LHCN-M2 (cell line): ENCODE results near the gene USP6NL. TPM values are rescaled to one million over a fixed set of nuclear protein-coding genes. Genes with fewer than 3 reads are reported as not detected.
A peak's percentile ranks its signal among the peaks of the same experiment; 100 is the strongest.

Experiments used
- DNase-seq: peaks from one replicate; pipeline ENCODE4 v3.0.0-alpha.2; 2012; ENCODE audit warnings: low read depth
- total RNA-seq: library from RNA; depleted of rRNA; stranded (reverse); fragments of >200 nt; gene quantifications from 2 replicates; pipeline ENCODE4 v1.2.3, GENCODE V29; 2014

Gene USP6NL
- total RNA-seq, 1 experiment from 2014 or later, result 11.4 TPM

DNA sequence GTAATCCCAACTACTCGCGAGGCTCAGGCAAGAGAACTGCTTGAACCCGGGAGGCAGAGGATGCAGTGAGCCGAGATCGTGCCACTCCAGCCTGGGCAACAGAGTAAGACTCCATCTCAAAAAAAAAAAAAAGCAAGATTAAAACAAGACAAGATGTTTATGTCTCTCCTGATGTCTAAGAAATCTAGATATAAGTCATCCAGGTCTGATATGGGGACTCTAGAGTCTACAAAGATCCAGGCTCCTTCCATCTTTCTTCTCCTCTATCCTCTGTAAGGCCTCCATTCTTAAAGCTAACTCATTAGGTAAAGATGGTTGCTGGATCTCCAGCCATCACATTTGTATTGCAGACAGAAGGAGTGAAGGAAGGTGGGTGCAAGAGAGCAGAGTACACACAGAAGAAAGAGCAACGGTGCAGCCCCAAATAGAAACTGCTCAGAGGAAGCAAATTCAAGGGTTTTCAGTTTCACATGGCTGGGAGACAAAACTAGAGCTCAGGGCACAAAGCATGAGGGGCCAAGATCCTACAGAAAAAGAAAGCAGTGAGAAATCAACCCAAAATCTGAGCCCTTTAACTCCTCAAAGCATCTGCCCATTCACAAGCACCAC lies 57.6 kb downstream of the USP6NL start:
- DNase-seq, result no peak

DNA sequence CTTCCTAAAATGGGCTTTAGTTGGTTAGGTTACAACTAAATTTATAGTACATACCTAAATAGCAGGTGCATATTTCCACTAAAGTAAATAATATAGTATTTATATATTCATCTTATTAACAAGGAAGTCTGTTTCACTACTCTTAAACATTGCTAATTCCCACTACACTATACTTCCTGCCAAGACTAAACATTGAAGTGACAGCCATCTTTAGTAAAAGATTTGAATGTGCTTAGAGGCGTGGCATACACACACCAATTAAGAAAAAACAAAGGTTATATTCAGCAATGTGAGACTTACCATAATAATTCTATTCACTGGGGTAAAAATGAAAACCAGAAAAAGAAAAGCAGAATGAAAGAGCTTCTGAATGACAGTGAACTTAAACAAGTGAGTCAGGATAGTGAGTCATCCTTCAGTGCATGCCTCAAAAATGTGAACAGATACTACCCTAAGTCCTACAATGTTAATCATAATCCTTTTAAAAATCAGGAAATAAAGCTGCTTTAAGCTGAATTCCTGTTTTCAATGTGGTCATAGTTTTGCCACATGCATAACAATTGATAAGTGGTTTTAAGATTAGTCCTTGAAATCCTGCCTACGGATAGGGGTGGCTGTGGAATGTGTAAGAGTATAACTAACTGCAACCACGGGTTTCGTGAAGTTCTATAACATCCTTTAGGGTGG lies 59.4 kb downstream of the USP6NL start:
- DNase-seq, result peak; percentile 87

DNA sequence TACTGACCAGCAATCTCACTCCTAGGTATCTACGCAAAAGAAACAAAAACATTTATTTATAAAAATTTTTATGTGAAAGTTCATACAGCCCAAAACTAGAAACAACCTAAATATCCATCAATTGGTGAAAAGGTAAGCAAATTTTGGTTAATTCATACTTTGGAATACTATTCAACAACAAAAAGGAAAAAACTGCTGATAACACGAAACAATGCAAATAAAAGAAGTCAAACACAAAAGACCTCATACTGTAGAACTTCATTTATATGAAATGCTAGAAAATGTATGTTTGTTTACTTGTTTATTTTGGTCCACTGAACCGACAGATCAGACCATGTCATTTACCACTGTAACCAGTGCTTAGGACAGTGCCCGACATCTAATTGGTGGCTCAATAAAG lies 60.3 kb downstream of the USP6NL start:
- no peak for DNase-seq

DNA sequence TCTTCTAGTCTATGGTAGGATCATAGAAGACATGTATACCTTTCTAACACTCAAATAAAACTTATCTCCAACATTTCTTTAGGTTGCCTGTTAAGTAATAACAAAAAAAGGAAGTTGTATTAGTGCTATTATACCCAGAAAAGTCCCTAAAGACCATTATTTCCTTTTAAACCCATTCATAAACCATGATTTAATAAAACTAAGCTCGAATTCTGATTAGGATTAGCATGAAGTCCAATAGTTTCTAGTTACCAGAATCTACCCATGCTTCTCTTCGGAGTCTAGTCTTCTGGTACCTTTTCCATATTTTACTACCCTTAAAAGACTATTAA lies 62.7 kb downstream of the USP6NL start:
- no peak for DNase-seq

DNA sequence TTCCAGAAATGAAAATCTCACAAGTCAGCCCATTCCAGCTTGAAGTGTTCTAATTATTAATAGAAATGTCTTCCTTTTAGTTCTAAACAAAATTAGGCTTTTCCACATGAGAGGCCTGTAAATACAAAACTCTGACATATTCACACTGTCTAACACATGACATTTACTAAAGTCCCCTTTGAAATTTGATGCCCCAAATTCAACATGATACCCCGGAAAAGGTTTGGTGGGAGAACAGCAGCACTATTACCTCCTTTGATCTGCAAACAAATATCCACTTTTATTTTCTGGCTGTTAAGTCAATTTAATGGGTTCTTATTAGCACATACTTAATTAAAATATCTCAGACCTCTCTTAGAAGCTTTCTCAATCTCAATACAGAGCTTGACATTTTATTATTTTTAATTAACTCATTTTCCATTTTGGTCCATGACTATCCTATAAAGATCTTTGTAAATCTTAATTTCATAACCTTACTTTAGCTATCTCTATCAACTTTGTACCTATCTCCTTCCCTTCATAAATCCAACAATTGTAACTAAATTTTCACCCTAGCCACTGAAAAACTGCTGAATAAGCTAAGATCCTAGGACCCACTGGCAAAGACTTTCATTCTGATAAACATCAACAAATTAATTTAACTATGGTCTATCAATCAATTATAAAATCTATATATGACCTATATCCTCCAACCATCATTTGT lies 63.2 kb downstream of the USP6NL start:
- DNase-seq, result no peak

DNA sequence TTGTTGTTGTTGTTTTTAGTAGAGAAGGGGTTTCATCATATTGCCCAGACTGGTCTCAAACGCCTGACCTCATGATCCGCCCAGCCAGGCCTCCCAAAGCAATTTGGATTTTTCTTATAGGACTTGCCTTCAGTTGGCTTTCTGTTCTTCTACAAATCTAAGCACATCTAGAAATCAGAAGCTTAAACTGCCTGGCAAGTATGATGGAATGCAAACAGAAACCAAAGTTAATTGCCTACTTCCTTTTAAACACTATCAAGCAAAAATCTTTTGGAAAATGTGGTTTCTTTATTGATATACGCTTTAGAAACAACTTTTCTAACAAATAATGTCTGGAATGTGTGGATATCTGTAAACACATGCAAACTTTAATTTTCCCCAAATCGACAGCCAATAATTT lies 64.9 kb downstream of the USP6NL start:
- DNase-seq, result no peak

DNA sequence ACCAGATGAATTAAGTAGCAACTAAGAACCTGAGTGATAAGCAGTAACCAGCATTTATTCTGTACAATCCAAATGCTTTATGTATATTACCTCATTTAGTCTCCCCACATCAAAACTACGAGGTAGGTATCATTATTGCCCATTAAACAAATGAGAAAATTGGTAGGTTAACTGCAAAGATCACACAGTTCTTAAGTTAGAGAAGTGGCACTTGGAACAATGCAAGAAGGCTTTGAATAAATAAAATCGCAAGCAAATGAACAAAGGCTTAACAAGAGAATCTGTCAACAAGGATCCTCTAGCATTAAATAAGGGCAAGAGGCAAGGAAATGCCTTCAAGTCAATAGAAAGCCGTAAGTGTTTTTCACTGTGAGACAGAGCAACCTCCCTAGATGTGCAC lies 70.2 kb downstream of the USP6NL start:
- no peak for DNase-seq

DNA sequence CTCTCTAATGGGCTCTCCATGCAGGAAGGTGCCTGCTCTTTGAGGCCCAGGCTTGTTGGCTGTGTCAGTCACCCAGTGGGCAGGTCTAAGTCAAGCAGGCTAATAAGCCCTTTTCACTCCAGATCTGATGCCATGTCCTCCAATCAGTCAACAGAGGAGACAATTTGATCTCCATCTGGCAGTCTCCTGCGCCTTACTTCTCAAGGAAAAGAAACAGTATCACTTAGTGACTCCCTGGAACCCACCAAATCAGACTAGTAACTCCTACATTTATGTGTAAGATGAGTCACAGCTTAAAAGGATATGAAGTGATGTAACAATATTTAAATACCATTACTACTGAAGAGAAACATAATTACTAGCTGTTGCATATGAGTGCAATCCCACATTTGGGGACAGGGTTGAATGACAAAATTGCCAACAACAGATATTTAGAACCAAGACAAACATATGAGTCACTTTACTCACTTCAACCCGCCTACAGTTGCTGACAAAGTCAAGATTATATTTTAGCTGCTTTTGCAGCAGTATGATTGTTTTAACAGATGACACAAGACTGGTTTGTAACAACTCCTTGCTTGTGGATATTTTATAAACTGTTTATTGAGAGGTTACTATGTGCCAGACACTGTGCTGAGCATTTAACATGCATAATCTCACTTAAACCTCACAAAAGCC lies 72.1 kb downstream of the USP6NL start:
- DNase-seq, result peak; percentile 69

DNA sequence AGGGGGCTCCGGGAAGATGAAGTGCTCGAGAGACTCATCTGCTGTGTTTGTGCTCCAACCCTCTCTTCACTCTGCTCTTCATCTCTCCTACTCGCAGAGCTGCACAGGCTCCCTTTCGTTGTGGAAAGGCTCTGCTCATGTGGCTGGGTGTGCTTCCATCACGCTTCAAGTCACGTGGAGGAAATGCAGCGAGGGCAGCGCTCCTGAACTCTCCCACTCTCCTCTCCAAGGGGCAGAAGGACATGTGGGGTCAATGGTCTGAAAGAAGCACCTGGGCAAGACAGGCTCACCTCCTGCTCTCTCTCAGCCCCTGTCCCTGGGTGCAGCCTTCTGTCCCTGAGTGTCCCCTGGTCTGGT lies 72.6 kb downstream of the USP6NL start:
- no peak for DNase-seq

DNA sequence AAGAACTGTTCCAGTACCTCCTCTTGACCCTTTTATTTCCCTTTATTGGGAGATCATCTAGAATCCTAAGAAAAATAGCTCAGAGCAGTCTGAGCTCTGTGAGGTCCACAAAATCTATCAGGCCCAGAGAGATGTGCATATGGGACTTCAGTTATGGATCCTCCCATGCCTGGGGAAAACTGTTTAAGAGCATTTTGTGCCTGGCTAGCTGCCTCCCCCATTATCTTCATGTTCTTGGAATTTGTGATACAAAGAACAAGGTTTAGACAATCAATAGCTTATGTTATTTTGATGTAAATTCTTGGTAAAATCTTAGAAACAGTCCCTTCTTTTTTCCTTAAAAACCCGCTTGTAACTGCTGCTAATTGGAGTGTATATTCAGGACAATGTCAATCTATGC lies 75.2 kb downstream of the USP6NL start:
- DNase-seq, result no peak

DNA sequence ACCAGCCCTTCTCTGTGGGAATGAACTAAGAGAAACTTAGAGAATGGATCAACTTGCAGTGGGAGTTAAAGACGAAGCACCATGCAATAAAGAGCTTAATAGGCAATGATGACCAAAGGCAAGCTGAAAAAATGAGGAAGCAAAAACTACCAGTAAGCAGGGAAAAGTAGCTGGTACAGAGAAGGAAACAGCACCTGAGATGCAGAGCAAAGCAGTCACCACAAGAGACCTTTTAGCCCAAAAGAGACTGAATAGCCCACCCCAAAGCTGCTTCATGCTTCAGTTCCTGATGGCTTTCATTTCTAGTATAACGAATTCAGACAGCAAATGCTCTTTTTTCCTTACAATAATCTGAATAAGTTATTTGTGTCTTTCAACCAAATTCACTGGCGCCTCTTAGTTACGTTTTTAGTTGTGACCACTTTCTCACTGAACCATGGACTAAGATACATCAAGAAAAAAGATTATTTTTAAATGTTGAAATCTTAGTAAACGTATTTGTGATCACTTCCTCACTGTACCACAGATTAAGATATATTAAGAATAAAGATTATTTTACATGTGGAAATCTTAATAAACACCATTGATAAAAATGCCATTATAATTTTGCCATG lies 76.0 kb downstream of the USP6NL start:
- no peak for DNase-seq

DNA sequence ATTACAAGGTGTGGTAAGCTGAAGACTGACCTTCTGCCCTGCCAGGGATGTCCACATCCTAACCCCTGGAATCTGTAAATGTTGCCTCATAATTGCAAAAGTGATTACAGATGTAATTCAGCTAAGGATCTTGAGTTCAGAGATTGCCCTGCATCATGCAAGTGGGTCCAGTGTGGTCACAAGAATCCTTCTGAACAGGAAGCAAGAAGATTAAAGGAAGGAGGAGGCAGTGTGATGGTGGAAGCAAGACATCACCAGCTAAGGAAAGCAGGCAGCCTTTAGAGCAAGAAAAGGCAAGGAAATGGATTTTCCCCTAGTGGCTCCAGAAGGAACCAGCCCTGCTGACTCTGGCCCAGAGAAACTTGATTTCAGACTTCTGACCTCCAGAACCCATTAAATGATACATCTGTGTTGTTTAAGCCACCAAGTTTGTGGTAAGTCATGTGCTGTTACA lies 78.1 kb downstream of the USP6NL start:
- peak; percentile 18 for DNase-seq

DNA sequence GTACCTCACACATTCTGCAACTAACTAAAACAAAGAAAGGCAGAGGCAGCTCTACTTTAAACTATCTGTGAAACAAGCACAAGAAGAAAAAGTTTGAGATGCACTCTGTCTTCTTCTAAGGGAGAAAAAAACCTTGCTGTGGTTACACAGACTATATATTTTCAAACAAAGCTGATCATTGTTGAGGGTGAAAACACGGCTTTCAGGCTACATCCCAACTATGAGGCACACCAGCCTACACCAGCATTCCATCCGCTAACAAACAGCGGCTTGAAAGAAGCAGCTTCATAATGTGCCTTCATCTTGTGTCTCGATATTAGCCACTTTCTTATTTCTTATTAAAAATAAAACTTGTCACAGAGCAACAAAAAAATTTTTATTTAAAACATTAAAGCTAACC lies 79.1 kb downstream of the USP6NL start:
- no peak for DNase-seq

DNA sequence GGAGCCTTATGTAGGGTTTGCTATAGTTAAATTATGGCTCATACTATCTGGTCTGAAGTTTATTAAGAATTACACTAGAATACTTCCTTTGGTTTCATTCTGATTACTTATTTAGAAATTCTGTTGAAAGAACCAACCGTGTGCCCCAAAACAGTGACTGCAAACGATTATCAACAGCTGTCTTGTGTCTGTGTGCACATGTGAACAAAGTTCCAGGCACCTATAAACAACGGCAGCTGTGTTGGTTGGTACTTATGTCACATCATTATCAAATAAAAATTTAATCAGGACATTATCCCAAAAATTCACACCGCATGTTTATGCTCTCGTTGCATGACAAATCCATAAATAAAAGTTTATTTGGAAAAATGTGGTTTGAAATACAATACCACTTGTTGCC lies 80.6 kb downstream of the USP6NL start:
- DNase-seq, result peak; percentile 14

DNA sequence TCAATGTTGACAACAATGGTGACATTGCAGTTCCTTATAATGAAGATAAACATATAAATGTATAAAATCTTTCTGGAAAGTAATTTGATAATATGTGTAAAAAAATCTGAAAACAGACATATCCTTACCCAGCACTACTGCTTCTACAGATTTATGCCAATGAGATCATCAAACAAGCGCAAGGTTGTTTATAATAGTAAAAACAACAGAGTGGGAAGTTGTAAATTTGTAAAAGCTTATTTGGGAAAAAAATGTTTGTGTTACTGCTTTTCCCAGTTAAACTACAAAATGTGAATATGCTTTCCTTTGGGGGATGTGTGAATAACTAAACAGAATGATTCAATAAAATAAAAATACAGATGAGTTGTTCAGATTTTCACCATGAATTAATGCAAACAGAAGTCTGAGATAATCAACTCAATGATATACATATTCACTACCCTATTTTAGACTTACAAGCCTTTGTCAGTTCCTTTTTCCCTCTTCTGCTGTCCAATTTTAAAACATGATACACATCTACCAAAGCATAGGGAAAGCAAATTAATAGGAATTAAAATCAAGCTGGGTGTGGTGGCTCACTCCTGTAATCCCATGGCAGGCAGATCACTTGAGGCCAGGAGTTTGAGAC lies 82.1 kb downstream of the USP6NL start:
- no peak for DNase-seq

DNA sequence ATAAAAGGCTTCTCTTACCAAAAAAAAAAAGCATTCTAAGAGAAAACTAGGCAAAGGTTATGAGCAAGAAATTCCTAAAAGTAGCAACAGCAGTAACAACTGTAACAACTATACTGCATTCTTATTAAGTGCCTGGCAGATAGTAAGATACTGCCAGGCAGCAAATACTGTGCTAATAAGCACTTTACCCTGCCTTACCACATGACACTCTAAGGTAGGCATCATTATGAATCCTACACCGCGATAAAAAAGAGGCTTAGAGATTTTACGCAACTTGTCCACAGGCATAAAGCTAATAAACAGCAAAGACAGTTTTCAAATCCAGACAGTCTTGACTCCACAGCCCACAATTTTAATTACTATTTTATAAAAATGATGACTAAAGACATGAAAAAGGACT lies 83.2 kb downstream of the USP6NL start:
- no peak for DNase-seq

DNA sequence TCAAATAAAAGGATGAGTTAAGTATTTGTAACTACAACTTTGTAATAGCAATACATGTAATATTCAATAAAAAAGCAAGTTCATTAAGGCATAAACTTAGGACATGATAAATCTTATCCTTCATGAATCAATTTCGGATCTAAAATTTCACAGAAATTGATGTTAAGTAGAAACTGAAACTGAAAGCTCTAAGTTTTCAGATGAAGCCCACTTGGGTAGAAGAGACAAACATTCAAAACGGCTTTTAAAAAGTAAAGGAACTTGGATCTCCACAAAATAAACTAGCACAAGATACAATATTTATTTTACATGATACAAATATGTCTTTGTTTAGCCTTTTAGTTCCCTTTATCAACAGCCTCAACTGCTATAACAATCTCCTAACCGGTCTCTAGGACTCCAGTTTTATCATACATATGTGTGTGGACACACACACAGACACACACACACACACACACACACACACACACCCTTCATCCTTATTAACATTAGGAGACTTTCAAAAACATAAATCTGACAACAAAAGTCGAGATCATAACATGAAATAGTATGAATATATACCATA lies 83.7 kb downstream of the USP6NL start:
- DNase-seq, result no peak

DNA sequence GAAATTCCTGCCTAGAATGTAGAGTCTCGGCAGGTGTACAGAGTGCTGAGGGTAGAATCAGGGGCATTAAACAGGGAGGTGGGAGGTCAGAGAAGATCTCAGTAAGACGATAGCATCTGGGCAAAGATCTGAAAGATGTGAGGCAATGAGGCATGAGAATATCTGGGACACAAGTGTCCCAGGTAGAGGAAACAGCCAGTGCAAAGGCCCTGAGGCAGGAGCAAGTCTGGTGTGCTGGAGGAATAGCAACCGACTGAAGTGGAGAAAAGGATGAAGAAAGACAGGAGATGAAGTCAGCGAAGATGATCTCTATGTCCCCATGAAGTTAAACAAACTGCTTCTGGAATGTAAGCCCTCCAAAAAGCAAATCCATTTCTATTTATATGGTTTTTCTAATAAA lies 84.4 kb downstream of the USP6NL start:
- no peak for DNase-seq

DNA sequence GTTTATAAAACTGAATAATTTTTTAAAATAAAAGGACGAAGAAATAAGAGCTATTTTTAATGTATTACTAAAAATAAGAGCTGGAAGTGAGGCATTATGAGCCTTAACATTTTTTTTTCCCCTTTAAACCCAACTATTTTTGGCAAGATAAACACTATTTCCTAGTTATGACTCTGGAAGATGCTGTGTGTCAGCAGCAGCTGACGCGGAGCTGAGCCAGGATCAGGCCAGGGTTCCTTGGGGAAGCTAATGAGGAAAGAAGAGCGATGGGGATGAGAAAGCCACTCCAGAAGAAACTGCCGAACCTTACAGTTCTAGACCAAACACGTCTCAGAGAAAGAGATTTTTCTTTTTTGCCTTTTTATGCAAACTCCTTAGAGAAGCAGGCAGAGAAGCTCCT lies 85.9 kb downstream of the USP6NL start:
- peak; percentile 62 for DNase-seq

DNA sequence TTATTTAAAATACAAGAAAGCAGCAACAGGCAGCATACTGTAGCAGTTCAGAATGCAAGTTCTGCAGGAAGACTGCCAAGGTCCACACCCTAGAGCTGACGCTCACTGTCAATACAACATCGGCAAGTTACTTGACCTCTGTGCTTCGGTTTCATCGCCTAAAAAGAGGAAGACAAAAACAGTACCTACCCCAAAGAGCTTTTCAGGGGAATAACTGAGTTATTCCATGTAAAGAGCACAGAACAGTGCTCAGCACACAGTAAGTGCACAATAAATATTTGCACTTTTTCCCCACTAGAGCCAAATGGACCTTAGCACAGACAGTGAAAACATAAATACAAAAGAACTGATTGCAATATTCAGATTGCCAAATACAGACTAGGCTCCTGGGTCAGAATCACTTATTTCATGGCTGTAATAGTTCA lies 88.6 kb downstream of the USP6NL start:
- DNase-seq, result no peak

DNA sequence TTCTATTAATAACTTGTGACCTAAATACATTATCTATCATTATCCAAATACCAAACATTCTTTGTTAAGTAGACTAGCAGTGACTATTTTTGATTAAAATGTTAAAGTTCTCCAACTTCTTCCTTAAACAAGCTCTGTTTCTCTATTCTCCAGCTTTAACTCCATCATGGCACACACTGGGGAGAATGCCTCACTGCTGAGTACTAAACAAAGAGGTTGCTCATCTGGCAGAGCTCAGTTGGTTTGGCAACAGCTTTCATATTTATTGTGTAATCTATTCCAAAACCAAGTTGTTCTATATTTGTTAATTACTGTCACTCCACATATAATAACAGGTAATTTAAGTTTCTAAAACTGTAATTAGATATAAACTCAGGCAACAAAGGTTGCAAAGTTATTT lies 89.6 kb downstream of the USP6NL start:
- DNase-seq, result no peak
